Panc1 (cell line): ENCODE measurements around the gene DNAJC16. TPM values are rescaled to one million over a fixed set of nuclear protein-coding genes. Genes with fewer than 3 reads are reported as not detected.

Experiments
- ATAC-seq: fragments of 200-7000 bp; cut with Tn5 transposase; 2 replicates; pipeline ENCODE4 v1.9.1; 2020; ENCODE audit warnings: mild to moderate bottlenecking, moderate library complexity
- BruUV-seq: library from RNA; stranded (reverse); fragments of 400-500 nt; replicated peaks from 2 replicates; lab custom pipeline; 2021; lab: Mats Ljungman, UMichigan
- CTCF ChIA-PET: fragments of 300-600 bp; sonication (Branson Sonifier 250); formaldehyde crosslinking; loops from one replicate; lab custom pipeline; 2022; ENCODE audit warnings: antibody characterized with exemption; lab: Charles Lee
- POLR2A ChIA-PET: fragments of 300-600 bp; sonication (Branson Sonifier 250); formaldehyde crosslinking; loops from one replicate; lab custom pipeline; 2022; ENCODE audit warnings: antibody characterized with exemption; lab: Charles Lee
- DNase-seq: peaks from one replicate; pipeline ENCODE4 v3.0.0-alpha.2; 2010; ENCODE audit warnings: low read depth, low spot score
- H3K27ac ChIP-seq: 2 replicates; pipeline ENCODE4 v1.5.1; 2011; ENCODE audit warnings: mild to moderate bottlenecking, low read length, inconsistent platforms
- H3K27me3 ChIP-seq: fragments of 200-500 bp; sonication (Bioruptor generic); 2 replicates; pipeline ENCODE4 v1.6.0; 2014; ENCODE audit warnings: low read length, inconsistent platforms; ENCODE audit not compliant: control insufficient read depth, insufficient read depth
- H3K36me3 ChIP-seq: fragments of 200-500 bp; sonication (Bioruptor generic); 2 replicates; pipeline ENCODE4 v1.5.1; 2014; ENCODE audit warnings: inconsistent platforms, mild to moderate bottlenecking, low read length, moderate library complexity; ENCODE audit not compliant: control insufficient read depth, insufficient read depth
- H3K4me1 ChIP-seq: 2 replicates; pipeline ENCODE4 v1.5.1; 2011; ENCODE audit warnings: inconsistent platforms, mild to moderate bottlenecking, low read length, moderate library complexity; ENCODE audit not compliant: control insufficient read depth, insufficient read depth
- H3K4me3 ChIP-seq, 2 experiments: 2 replicates each; pipeline ENCODE4 v1.5.1; 2011 to 2012; ENCODE audit warnings: low read depth in 2 of 2, low read length in 2 of 2, mild to moderate bottlenecking in 2 of 2, inconsistent platforms in 1 of 2, moderate library complexity in 1 of 2
- H3K9me3 ChIP-seq: fragments of 200-500 bp; sonication (Bioruptor generic); 2 replicates; pipeline ENCODE4 v1.5.1; 2014; ENCODE audit warnings: low read depth, mild to moderate bottlenecking, inconsistent platforms, low read length, moderate library complexity; ENCODE audit not compliant: control insufficient read depth, insufficient read depth
- CTCF ChIP-seq: fragments of 450-650 bp; IDR thresholded peaks from 2 replicates; pipeline ENCODE4 v1.5.1; 2017; ENCODE audit warnings: mild to moderate bottlenecking
- POLR2AphosphoS5 ChIP-seq: IDR thresholded peaks from 2 replicates; pipeline ENCODE4 v1.6.1; 2012; ENCODE audit warnings: mild to moderate bottlenecking, low read depth, low read length, moderate library complexity
- REST ChIP-seq, 2 experiments: IDR thresholded peaks; 2 replicates each; pipeline ENCODE4 v1.6.1; 2011 to 2012; ENCODE audit warnings: low read depth in 2 of 2, control low read depth in 1 of 2, low read length in 1 of 2, mild to moderate bottlenecking in 1 of 2, moderate library complexity in 1 of 2; ENCODE audit not compliant: insufficient read depth in 1 of 2
- SIN3A ChIP-seq: IDR thresholded peaks from 2 replicates; pipeline ENCODE4 v1.6.1; 2012; ENCODE audit warnings: low read depth, mild to moderate bottlenecking, low read length, moderate library complexity, borderline replicate concordance; ENCODE audit not compliant: insufficient read depth
- TCF7L2 ChIP-seq: IDR thresholded peaks from 2 replicates; pipeline ENCODE4 v1.6.1; 2011; ENCODE audit warnings: mild to moderate bottlenecking, low read depth, low read length, inconsistent platforms
- in situ Hi-C: cut with HindIII; loops from 2 replicates; pipeline ENCODE4 v1.10.0; 2016; ENCODE audit warnings: low sequenced_read_pairs, low pct_unique_long_range_greater_than_20kb
- intact Hi-C: fragments of 100-400 bp; cut with micrococcal nuclease; formaldehyde crosslinking; loops from one replicate; pipeline ENCODE4 v1.10.0; 2022; ENCODE audit not compliant: unreplicated experiment
- total RNA-seq: library from RNA; stranded (reverse); gene quantifications from one replicate; pipeline ENCODE4 v1.2.1, GENCODE V29; 2021; ENCODE audit not compliant: unreplicated experiment

DNAJC16 gene
- total RNA-seq, 1 experiment from 2014 or later: 22.0 TPM

- no TSS peak for BruUV-seq
- no peak for ATAC-seq
- no peaks in the 10 kb centered on the region for H3K27me3 ChIP-seq
- H3K4me1 ChIP-seq: no peaks in the 10 kb centered on the region
- H3K27ac ChIP-seq: no peak overlapping the region
- H3K4me3 ChIP-seq: no peak overlapping the region
- ChIA-PET CTCF (no interaction called here), POLR2A (no interaction called here)
- in situ Hi-C loops: no loop called here
- no peaks in the 10 kb centered on the region for H3K36me3 ChIP-seq
- DNase-seq: no peak
- no peaks in the 10 kb centered on the region for H3K9me3 ChIP-seq
- intact Hi-C loops: loop anchor here (10.0 kb wide), 1 partner anchor 72 kb away; the partner anchor contains the start of gene CTRC
- TF ChIP-seq SIN3A (no peak), CTCF (no peak), TCF7L2 (no peak)
Measured at GRCh38 chr1:15507278-15507677, 19.4 kb upstream of the DNAJC16 start.

GRCh38 chr1:15508700-15509487 is 17.8 kb upstream of the DNAJC16 start:
- ATAC-seq: no peak
- ChIA-PET POLR2A (no interaction called here), CTCF (no interaction called here)
- intact Hi-C loops: loop anchor here (10.0 kb wide), 1 partner anchor 74 kb away; the partner anchor contains the start of gene CTRC
- no TSS peak for BruUV-seq
- Histone ChIP-seq H3K27me3 (no peaks in the 10 kb centered on the region), H3K4me1 (no peaks in the 10 kb centered on the region), H3K4me3 (no peak overlapping the region), H3K9me3 (no peaks in the 10 kb centered on the region), H3K36me3 (no peaks in the 10 kb centered on the region), H3K27ac (no peak overlapping the region)
- no peak for DNase-seq
- no peak for TF ChIP-seq TCF7L2
- in situ Hi-C loops: no loop called here

- no TSS peak for BruUV-seq
- DNase-seq (no peak), ATAC-seq (no peak)
- in situ Hi-C loops: no loop called here
- CTCF ChIA-PET: no interaction called here
- Histone ChIP-seq H3K36me3 (no peaks in the 10 kb centered on the region), H3K4me1 (no peaks in the 10 kb centered on the region), H3K27ac (no peak overlapping the region), H3K27me3 (no peaks in the 10 kb centered on the region), H3K9me3 (no peaks in the 10 kb centered on the region), H3K4me3 (no peak overlapping the region)
- TF ChIP-seq SIN3A: no peak
- TF ChIP-seq TCF7L2: no peak
- TF ChIP-seq POLR2AphosphoS5: no peak
- no peak for TF ChIP-seq REST (IDR thresholded peaks at IDR 0.05; ENCODE audit: insufficient read depth in 1 of 2, low read depth in 2 of 2, low read length in 1 of 2)
- TF ChIP-seq CTCF: no peak
- intact Hi-C loops: loop anchor here (10.0 kb wide), 1 partner anchor 75 kb away; the partner anchor contains the start of gene CTRC
- POLR2A ChIA-PET: no interaction called here
Measured at GRCh38 chr1:15509586-15509985, 17.1 kb upstream of the DNAJC16 start.
